Brain microvascular endothelial cell (primary cell): ENCODE measurements around the gene SMARCD3.

Experiments
- DNase-seq: peaks from one replicate; pipeline ENCODE4 v3.0.0-alpha.2; 2020
- H3K27ac ChIP-seq: fragments of 250-450 bp; sonication (Bioruptor Pico); 2 replicates; pipeline ENCODE4 v1.5.1; 2020; ENCODE audit warnings: mild to moderate bottlenecking, moderate library complexity
- H3K27me3 ChIP-seq: fragments of 250-450 bp; sonication (Bioruptor Pico); replicated peaks from 2 replicates; pipeline ENCODE4 v1.5.1; 2020; ENCODE audit warnings: mild to moderate bottlenecking
- H3K36me3 ChIP-seq: fragments of 250-450 bp; sonication (Bioruptor Pico); replicated peaks from 2 replicates; pipeline ENCODE4 v1.5.1; 2020; ENCODE audit warnings: mild to moderate bottlenecking
- H3K4me3 ChIP-seq: 2 replicates; pipeline ENCODE4 v1.5.1; 2011; ENCODE audit warnings: low read depth, mild to moderate bottlenecking, control low read depth, low read length, moderate library complexity
- CTCF ChIP-seq: IDR thresholded peaks from 2 replicates; pipeline ENCODE4 v1.5.1; 2011; ENCODE audit warnings: low read depth, mild to moderate bottlenecking, moderate library complexity, low read length, control low read depth, inconsistent platforms; ENCODE audit errors: missing control alignments
- in situ Hi-C: cut with HindIII; loops from 2 replicates; pipeline ENCODE4 v1.10.0; 2017; ENCODE audit warnings: low sequenced_read_pairs, low pct_ligation_motif_present

Gene SMARCD3

GRCh38 chr7:151233804-151234203 lies 14.7 kb downstream of the SMARCD3 start:
- Histone ChIP-seq H3K27ac (peak overlapping the region; percentile 84), H3K4me3 (peak overlapping the region; percentile 98), H3K27me3 (no peaks in the 10 kb centered on the region), H3K36me3 (peaks cover 45% of the 10 kb centered on the region)
- in situ Hi-C loops, result no loop called here
- DNase-seq, result no peak
- TF ChIP-seq CTCF, result no peak

GRCh38 chr7:151232917-151233701 lies 15.4 kb downstream of the SMARCD3 start:
- H3K4me3 ChIP-seq, result peak overlapping the region; percentile 98

GRCh38 chr7:151232091-151232916 lies 16.2 kb downstream of the SMARCD3 start, which contains the start of gene CHPF2:
Gene CHPF2 (plus strand): TSS chr7:151232483. CDS start chr7:151234012, 1,529 bp downstream.
- no peak for TF ChIP-seq CTCF
- Histone ChIP-seq H3K27me3 (no peaks in the 10 kb centered on the region), H3K4me3 (peak within 1 kb of the TSS; percentile 98), H3K27ac (peak within 1 kb of the TSS; percentile 84), H3K36me3 (peaks cover 30% of the 10 kb centered on the region)
- in situ Hi-C loops, result no loop called here
- DNase-seq, result peak; percentile 87

More at GRCh38 chr7:151232917-151233701, 15.4 kb downstream of the SMARCD3 start:
- Histone ChIP-seq H3K36me3 (peaks cover 38% of the 10 kb centered on the region), H3K27ac (peak overlapping the region; percentile 84), H3K27me3 (no peaks in the 10 kb centered on the region)
- in situ Hi-C loops, result no loop called here
- DNase-seq, result peak; percentile 78
- peak; percentile 5 for TF ChIP-seq CTCF

GRCh38 chr7:151231080-151231479 lies 17.4 kb downstream of the SMARCD3 start:
- in situ Hi-C loops, result no loop called here
- no peaks in the 10 kb centered on the region for H3K27me3 ChIP-seq
- no peak for DNase-seq
- TF ChIP-seq CTCF, result no peak
- no peak overlapping the region for H3K4me3 ChIP-seq
- no peak overlapping the region for H3K27ac ChIP-seq
- H3K36me3 ChIP-seq, result peaks cover 18% of the 10 kb centered on the region

GRCh38 chr7:151229249-151229648 lies 19.2 kb downstream of the SMARCD3 start:
- in situ Hi-C loops, result no loop called here
- TF ChIP-seq CTCF, result no peak
- H3K27ac ChIP-seq, result no peak overlapping the region
- H3K36me3 ChIP-seq, result peaks cover 8% of the 10 kb centered on the region
- H3K27me3 ChIP-seq, result no peaks in the 10 kb centered on the region
- H3K4me3 ChIP-seq, result no peak overlapping the region
- DNase-seq, result no peak
